NCI-H2081 treated with DMSO at 0.1 percent for 48 hours (cell line): ENCODE results near the gene OR2L5.

Experiments used
- DNase-seq: peaks from one replicate; lab custom pipeline; 2025; lab: John Stamatoyannopoulos, UW

Gene OR2L5, protein sequence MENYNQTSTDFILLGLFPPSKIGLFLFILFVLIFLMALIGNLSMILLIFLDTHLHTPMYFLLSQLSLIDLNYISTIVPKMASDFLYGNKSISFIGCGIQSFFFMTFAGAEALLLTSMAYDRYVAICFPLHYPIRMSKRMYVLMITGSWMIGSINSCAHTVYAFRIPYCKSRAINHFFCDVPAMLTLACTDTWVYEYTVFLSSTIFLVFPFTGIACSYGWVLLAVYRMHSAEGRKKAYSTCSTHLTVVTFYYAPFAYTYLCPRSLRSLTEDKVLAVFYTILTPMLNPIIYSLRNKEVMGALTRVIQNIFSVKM

DNA sequence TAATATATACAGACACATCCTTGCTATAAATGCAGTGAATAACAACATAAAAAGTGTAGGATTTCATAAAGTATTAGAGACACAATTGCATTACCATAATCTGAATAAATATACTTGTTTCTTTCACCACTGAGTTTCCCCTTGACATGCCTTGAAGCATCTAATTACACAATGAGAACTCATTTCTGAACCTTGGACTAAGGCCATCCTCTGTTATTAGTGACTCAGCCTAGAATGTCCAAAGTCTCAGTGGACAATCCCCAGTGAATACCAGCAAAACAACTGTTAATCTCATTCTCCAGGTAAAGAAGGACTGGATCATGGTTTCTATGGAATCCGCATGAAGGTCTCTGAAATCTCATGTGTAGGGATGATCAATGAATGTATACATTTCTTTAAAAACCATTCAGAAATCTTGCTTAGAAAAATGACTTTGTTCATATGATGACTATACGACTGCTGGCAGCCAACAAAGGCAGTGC lies at the start of gene OR2L5:
Gene OR2L5 (plus strand): TSS at position 432 of the 482 bp plus-strand sequence. CDS start 8,288 bp downstream, outside the sequence.
- DNase-seq, result no peak

DNA sequence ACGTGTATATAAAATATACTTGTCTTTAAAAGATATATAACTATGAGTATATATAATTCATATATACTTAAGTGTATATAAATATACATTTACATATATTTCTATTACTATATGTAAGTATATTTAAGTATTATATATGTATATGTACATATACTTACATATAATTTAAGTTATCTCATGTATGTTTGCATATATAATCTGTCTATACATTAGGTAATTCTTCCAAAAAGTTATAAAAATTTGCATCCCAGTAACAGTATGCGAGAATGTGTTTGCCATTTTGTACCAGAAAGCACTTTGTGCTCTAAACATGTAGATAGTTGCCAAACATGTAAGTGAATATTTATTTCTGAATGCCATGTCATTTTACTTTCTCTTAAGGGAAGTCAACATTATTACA lies 48.5 kb upstream of the OR2L5 start, which contains the start of gene OR2AK2:
Gene OR2AK2 (plus strand): TSS at position 301 of the 400 bp plus-strand sequence. CDS start 144 bp downstream, outside the sequence.
- DNase-seq, result no peak

DNA sequence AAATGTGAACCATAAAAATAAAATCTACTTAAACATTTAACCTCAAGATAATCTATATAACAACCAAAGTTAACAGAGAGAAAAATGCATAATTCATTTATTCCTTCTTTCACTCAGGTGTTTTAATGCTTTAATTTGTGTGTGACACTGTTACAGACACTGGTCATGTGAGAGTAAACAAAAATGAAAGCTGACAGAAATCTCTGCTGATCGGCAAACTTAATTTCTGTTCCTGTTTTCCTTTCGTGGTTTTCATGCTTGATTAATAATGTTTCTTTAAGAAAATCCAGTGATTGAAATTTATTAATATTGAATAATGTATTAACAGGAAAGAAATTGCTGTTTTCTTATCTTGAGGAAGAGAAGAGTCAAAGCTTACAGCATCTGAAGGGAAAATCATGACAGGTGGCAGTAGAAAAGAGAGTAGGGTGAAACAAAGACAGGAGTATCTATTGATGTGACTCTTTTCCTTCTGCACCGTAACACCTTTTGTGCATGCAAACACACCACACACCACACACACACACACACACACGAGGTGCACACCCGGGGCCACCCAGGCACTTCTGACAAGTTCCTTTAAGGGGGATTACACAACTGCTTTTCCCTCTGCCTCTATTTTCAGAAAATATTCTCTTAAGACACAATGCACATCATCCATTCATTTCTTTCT lies 46.8 kb upstream of the OR2L5 start:
- no peak for DNase-seq

DNA sequence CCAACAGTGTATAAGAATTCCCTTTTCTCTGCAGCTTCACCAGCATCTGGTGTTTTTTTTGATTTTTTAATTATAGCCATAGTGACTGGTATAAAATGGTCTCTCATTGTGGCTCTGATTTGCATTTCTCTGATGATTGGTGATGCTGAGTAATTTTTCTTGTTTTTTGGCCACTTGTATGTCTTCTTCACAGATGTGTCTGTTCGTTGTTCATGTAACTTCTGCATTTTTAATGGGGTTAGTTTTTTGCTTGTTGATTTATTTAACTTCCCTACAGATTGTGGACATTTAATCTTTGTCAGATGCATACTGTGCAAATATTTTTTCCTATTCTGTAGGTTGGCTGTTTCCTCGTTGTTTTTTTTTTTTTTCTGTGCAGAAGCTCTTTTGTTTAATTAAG lies 20.5 kb upstream of the OR2L5 start:
- DNase-seq, result no peak

DNA sequence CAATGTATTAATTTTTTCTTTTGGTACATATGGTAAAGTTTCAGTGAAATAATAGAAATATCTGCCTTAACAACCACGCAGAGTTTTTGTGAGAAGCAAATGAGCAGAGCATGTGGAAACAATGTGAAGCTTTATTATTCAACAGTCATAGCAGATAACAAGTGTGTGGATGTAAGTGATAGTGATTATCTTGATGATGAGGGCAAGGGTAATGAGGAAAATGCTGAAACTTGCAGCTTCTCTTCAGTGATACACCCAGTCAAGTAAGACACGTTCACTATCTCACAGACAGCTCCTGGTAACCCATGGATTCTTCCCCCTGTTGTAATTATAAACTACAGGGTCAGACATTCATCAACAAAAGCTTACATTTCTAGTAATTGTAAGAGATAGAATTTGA lies 14.6 kb upstream of the OR2L5 start:
- DNase-seq, result no peak

DNA sequence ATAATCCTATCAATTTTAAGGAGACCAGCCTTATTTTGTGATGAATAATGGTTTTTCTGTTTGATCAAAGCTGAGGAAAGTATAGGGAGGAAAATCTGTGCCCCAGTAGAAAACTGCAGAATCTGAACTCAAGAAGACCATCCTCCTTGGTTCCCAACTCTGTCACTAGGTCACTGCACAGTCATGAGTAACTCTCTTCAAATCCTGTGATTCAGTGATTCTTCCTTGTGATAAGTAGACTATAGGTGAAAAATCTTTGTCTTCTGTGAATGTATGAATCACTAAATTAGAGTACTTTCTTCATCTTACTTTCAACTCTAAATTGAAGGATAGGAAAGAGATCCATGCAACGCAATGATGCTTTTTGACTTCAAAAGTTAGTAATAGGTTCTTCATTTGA lies 13.3 kb upstream of the OR2L5 start:
- DNase-seq, result no peak

DNA sequence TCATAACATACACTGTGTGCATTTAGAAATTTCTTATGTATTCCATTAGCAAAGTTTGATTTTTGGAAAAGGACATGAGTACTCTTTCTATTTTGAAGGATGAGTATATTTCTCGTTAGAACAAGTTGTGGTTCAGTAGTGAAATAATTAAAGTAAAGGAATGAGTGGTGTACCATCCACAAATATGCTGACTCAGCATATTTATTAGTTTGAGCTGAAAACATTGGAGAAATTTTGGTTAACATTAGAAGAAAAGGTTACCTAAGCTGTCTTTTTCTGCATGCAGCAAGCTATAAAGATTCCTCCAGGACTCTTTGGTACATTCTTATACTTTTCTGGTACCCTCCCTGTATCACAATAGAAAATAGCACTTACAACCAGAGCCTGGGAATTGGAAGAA lies 5.7 kb upstream of the OR2L5 start:
- no peak for DNase-seq

DNA sequence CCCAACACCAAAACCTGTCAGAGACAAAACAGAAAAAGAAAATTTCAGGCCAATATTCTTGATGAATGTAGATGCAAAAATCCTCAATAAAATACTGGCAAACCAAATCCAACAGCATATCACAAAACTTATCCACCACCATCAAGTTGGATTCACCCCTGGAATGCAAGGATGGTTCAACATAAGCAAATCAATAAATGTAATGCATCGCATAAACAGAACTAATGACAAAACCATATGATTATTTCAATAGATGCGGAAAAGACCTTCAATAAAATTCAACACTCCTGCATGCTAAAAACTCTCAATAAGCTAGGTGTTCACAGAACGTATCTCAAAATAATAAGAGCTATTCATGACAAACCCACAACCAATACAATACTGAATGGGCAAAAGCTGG lies 3.8 kb upstream of the OR2L5 start:
- DNase-seq, result no peak

DNA sequence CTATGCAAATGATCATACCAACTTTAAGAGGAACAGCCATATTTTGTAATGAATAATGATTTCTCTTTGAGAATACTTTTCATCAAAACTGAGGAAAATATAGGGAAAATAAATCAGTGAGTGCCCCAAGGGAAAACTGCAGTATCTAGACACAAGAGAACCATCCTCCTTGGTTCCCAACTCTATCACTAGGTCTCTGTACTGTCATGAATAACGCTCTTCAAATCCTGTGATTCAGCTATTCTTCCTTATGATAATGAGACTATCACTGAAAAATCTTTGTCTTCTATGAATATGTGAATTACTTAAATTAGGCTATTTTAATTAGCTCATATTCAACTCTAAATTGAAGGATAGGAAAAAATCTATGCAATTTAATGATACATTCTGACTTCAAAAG lies 2.3 kb downstream of the OR2L5 start:
- DNase-seq, result no peak

DNA sequence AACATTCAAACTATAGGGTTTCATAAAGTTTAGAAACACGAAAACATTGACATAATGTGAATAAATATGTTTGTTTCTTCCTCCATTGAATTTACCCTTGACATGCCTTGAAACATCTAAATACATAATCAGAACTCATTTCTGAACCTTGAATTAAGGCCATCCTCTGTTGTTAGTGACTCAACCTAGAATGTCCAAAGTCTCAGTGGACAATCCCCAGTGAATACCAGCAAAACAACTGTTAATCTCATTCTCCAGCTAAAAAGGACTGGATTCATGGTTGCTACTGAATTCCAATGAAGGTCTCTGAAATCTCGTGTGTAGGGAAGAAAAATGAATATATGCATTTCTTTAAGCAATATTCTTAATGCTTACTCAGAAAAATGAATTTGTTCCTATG lies 16.3 kb downstream of the OR2L5 start, which contains the start of gene OR2L2:
Gene OR2L2 (plus strand): TSS at position 301 of the 400 bp plus-strand sequence. CDS start 8,198 bp downstream, outside the sequence.
- no peak for DNase-seq

DNA sequence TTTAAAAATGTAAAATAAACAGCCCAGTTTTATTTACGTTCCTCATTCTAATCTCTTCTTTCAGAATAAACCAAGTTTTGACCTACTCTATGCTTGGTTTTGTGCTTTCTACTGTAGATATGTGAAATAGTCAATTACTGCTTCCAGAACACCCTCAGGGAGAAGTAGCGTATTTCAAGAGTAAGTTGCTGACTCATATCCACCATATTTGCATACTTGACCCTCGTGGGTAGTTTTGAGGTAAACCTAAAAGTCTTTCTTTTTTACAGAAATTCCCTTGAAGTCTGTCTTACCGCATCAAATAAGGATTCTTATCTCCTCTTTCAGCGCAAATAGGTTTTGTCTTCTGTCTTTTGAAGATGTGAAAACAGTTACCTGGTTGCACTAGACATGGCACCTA lies 31.7 kb downstream of the OR2L5 start:
- no peak for DNase-seq

DNA sequence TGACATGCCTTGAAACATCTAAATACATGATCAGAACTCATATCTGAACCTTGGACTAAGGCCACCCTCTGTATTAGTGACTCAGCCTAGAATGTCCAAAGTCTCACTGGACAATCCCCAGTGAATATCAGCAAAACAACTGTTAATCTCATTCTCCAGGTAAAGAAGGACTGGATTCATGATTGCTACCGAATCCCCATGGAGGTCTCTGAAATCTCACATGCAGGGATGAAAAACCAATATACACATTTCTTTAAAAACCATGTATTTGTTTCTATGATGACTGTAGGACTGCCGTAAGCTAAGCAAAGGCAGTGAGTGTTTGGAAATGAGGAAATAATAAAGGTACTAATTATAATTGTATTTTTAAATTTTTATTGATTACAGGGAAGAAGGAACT lies 33.1 kb downstream of the OR2L5 start, which contains the start of gene OR2L3:
Gene OR2L3 (plus strand): TSS at position 301 of the 400 bp plus-strand sequence. CDS start 13,846 bp downstream, outside the sequence.
- no peak for DNase-seq

DNA sequence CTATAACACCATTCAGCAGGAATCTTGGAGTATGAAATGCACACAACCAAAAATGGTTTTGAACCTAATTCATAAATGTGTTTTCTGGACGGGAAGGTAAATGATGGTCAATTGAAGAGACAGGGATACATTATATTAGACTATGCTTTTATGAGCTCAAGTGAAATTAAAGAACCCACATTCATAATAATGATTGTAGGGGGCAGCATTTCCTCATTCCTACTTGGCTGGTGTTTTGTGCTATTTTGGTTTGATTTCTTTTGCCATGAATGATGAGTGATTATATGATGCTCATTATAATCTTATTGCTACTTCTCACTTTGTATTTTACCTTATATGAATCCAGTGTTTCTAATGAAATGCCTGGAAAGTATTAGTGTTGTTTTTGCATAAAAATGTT lies 33.5 kb downstream of the OR2L5 start:
- no peak for DNase-seq

DNA sequence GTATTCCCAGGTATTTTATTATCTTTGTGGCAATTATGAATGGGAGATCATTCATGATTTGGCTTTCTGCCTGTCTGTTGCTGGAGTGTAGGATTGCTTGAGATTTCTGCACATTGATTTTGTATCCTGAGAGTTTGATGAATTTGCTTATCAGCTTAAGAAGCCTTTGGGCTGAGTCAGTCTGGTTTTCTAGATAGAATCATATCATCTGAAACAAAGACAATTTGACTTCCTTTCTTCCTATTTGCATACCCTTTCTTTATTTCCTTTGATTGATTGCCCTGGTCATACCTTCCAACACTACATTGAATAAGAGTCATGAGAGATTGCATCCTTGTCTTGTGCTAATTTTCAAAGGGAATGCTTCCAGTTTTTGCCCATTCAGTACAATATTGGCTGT lies 41.2 kb downstream of the OR2L5 start:
- no peak for DNase-seq

DNA sequence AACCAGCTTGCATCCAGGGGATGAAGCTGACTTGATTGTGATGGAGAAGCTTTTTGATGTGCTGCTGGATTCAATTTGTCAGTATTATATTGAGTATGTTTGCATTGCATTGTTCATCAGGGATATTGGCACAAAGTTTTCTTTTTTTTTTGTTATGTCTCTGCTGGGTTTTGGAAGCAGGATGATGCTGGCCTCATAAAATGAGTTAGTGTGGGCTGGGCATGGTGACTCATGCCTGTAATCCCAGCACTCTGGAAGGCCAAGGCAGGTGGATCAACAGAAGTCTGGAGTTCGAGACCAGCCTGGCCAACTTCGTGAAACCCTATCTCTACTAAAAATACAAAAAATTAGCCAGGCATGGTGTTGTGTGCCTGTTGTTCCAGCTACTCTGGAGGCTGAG lies 41.8 kb downstream of the OR2L5 start:
- no peak for DNase-seq

DNA sequence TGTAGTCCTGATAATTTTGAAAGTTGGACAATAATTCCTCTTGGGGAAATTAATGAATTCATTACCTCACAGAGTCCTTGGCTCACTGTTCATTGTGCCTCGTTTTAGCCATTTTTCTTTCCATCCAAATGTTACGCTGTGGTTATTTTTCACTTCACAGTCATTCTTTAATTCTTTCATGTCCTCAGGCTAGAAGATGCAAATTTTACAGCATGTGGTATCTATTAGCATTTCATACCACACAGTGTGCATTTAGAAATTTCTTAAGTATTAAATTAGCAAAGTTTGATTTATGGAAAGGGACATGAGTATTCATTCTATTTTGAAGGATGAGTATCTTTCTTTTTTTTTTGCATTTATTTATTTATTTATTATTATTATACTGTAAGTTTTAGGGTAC lies 51.6 kb downstream of the OR2L5 start:
- no peak for DNase-seq

DNA sequence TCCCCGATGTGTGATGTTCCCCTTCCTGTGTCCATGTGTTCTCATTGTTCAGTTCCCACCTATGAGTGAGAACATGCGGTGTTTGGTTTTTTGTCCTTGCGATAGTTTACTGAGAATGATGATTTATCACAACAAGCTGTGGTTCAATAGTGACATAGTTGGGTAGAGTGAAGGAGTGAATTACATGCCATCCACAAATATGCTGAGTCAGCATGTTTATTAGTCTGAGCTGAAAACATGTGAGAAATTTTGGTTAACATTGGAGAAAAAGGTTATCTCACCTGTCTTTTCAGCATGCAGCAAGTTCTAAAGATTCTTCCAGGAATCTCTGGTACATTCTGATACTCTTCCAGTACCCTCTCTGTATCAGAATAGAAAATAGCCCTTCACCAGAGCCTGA lies 52.1 kb downstream of the OR2L5 start:
- DNase-seq, result no peak
